ENCODE results near the gene ABCC10.

DNA sequence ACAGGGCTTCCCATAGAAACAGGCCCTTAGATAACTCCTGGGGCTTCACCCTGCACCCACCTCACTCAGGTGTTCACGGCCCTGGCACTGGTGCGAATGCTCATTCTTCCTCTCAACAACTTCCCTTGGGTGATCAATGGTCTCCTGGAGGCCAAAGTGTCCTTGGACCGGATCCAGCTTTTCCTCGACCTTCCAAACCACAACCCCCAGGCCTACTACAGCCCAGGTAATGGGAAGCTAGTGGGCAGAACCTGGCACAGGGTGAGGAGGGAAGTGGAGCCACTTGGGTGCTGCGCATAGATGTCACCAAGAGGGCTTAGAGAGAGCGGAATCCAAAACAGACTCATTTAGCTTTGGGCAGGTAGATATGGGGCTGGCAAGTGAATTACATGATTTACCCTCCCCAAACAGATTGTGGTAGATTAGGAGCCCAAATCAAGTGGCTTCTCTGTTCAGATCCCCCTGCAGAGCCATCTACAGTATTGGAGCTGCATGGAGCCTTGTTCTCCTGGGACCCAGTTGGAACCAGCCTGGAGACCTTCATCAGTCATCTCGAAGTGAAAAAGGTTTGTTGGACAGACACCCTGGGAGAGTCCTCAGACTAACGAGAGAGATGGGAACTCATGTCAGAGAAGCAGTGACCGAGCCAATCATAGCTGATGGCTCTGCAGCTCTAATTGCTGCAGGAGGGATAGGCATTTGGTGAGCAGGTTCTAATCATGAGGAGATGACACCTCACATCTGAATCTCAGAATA is 8.5 kb downstream of the ABCC10 start:
- TF ChIP-seq, protein P1, sequence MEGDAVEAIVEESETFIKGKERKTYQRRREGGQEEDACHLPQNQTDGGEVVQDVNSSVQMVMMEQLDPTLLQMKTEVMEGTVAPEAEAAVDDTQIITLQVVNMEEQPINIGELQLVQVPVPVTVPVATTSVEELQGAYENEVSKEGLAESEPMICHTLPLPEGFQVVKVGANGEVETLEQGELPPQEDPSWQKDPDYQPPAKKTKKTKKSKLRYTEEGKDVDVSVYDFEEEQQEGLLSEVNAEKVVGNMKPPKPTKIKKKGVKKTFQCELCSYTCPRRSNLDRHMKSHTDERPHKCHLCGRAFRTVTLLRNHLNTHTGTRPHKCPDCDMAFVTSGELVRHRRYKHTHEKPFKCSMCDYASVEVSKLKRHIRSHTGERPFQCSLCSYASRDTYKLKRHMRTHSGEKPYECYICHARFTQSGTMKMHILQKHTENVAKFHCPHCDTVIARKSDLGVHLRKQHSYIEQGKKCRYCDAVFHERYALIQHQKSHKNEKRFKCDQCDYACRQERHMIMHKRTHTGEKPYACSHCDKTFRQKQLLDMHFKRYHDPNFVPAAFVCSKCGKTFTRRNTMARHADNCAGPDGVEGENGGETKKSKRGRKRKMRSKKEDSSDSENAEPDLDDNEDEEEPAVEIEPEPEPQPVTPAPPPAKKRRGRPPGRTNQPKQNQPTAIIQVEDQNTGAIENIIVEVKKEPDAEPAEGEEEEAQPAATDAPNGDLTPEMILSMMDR (IDR thresholded peaks at IDR 0.05) = no peak
- no peak for TF ChIP-seq POLR2A (IDR thresholded peaks at IDR 0.05)

Data from esophagus squamous epithelium (tissue), 4 donors.